ENCODE results near the gene PBRM1. TPM values are rescaled to one million over a fixed set of nuclear protein-coding genes. Genes with fewer than 3 reads are reported as not detected.

Gene PBRM1
- total and polyA plus RNA-seq, 2 of the 13 experiments (the other 11 are each of a cell fraction or from before 2014, with no cell fraction given) = 10.9 to 33.2 TPM

- TF ChIP-seq ZNF678 (CRISPR knock-in tag; IDR thresholded peaks at IDR 0.05) = peak; percentile 87; the same call in 1 of the 2 replicates
- peak; percentile 71; the same call in 1 of the 2 replicates for TF ChIP-seq ZNF142 (CRISPR knock-in tag; IDR thresholded peaks at IDR 0.05)
- no peak for TF ChIP-seq SSRP1 (CRISPR knock-in tag; IDR thresholded peaks at IDR 0.05)
- no peak for TF ChIP-seq ZBTB49 (CRISPR knock-in tag; IDR thresholded peaks at IDR 0.05; ENCODE audit: borderline replicate concordance)
- no peak for TF ChIP-seq ZFP1 (CRISPR knock-in tag; IDR thresholded peaks at IDR 0.05)
- peak; percentile 83; the same call in 1 of the 2 replicates for TF ChIP-seq ZNF275 (CRISPR knock-in tag; IDR thresholded peaks at IDR 0.05; ENCODE audit: borderline replicate concordance)
- TF ChIP-seq GMEB2 (CRISPR knock-in tag; IDR thresholded peaks at IDR 0.05; ENCODE audit: low read depth) = peak; percentile 100
- TF ChIP-seq ZNF138 (CRISPR knock-in tag; IDR thresholded peaks at IDR 0.05; ENCODE audit: low read depth) = 0 out of 2 replicates have a peak, but pooled peaks have one; percentile 20
- TF ChIP-seq MTF2 (CRISPR knock-in tag; IDR thresholded peaks at IDR 0.05; ENCODE audit: borderline replicate concordance) = no peak
- TF ChIP-seq SNAPC2 (CRISPR knock-in tag; IDR thresholded peaks at IDR 0.05) = no peak
- no peak for TF ChIP-seq FOXP1 (IDR thresholded peaks at IDR 0.05)
- TF ChIP-seq FOXP1 (CRISPR knock-in tag; IDR thresholded peaks at IDR 0.05) = 0 out of 2 replicates have a peak, but pooled peaks have one; percentile 23
- TF ChIP-seq THAP11 (CRISPR knock-in tag; IDR thresholded peaks at IDR 0.05) = peak; percentile 94
- TF ChIP-seq ZNF816 (CRISPR knock-in tag; IDR thresholded peaks at IDR 0.05; ENCODE audit: borderline replicate concordance) = peak; percentile 71; the same call in 1 of the 2 replicates
- TF ChIP-seq ETV6 (CRISPR knock-in tag; conservative IDR thresholded peaks at IDR 0.05) = 0 out of 2 replicates have a peak, but pooled peaks have one; percentile 30
- no peak for TF ChIP-seq SRSF4 (IDR thresholded peaks at IDR 0.05; ENCODE audit: low read depth, low read length, poor library complexity, severe bottlenecking)
- no peak for TF ChIP-seq NFATC3 (CRISPR knock-in tag; IDR thresholded peaks at IDR 0.05)
Measured at GRCh38 chr3:52685709-52686691, at the start of gene PBRM1, which contains the start of gene GNL3 (continued).
